SK-N-SH (cell line): ENCODE measurements around the gene HM13.

Source experiments
- CTCF ChIP-seq: fragments of 200-600 bp; sonication (generic); IDR thresholded peaks from 2 replicates; pipeline ENCODE4 v1.6.1; 2017; ENCODE audit warnings: antibody characterized with exemption, mild to moderate bottlenecking, moderate library complexity
- EP300 ChIP-seq, 2 experiments: IDR thresholded peaks; 2 replicates each; pipeline versions ENCODE4 v1.4.0 to v1.6.1; 2012; ENCODE audit warnings: borderline replicate concordance in 1 of 2, low read depth in 1 of 2, low read length in 1 of 2
- FOXJ3 ChIP-seq: sonication (generic); formaldehyde crosslinking; IDR thresholded peaks from 2 replicates; pipeline ENCODE4 v1.5.1; 2020; ENCODE audit warnings: mild to moderate bottlenecking, missing genetic modification reagents
- NRF1 ChIP-seq: IDR thresholded peaks from 2 replicates; pipeline ENCODE4 v1.6.1; 2012; ENCODE audit warnings: low read depth, mild to moderate bottlenecking, low read length
- POLR2AphosphoS5 ChIP-seq: IDR thresholded peaks from 2 replicates; pipeline ENCODE4 v1.6.1; 2012; ENCODE audit warnings: low read depth, low read length
- RFX5 ChIP-seq: IDR thresholded peaks from 2 replicates; pipeline ENCODE4 v1.6.1; 2012; ENCODE audit warnings: mild to moderate bottlenecking, improper control_type of control experiment, low read length
- TAF1 ChIP-seq: IDR thresholded peaks from 2 replicates; pipeline ENCODE4 v1.6.1; 2012; ENCODE audit warnings: low read depth, mild to moderate bottlenecking, low read length, moderate library complexity, borderline replicate concordance
- TCF12 ChIP-seq: IDR thresholded peaks from 2 replicates; pipeline ENCODE4 v1.4.0; 2012
- YY1 ChIP-seq: IDR thresholded peaks from 2 replicates; pipeline ENCODE4 v1.4.0; 2012; ENCODE audit warnings: low read depth, mild to moderate bottlenecking
- ZBTB33 ChIP-seq: IDR thresholded peaks from 2 replicates; pipeline ENCODE4 v1.4.0; 2012; ENCODE audit warnings: low read depth, borderline replicate concordance

- TF ChIP-seq CTCF (no peak), TAF1 (no peak), RFX5 (no peak), YY1 (no peak), TCF12 (no peak), POLR2AphosphoS5 (no peak), NRF1 (no peak), ZBTB33 (no peak), EP300 (IDR thresholded peaks at IDR 0.05; ENCODE audit: borderline replicate concordance in 1 of 2, low read depth in 1 of 2, low read length in 1 of 2) (no peak), FOXJ3 (no peak)
Measured at GRCh38 chr20:31472395-31473330, 41.6 kb upstream of the HM13 start.
